Adrenal gland (tissue), 12 donors: ENCODE results near the gene CDK2AP2. TPM values are rescaled to one million over a fixed set of nuclear protein-coding genes. Genes with fewer than 3 reads are reported as not detected.
"Not testable (repeated sequence)": the region's sequence is repeated elsewhere in the genome, so short reads cannot be mapped to it uniquely, and the experiment has no call there.

Source experiments
- DNase-seq, 7 donors: peaks; one replicate each; pipeline ENCODE4 v3.0.0-alpha.2; 2019 to 2020
- H3K27ac ChIP-seq, 5 donors: fragments of 200-600 bp; sonication (generic) in 4 of 5; 1 replicate in 3 of 5; 2 replicates in 2 of 5; pipeline versions ENCODE4 v1.5.1 to v1.8.0; 2016 to 2020; ENCODE audit warnings: mild to moderate bottlenecking in 1 of 5
- H3K27me3 ChIP-seq: fragments of 200-600 bp; 2 replicates; pipeline ENCODE4 v1.8.0; 2021
- H3K36me3 ChIP-seq, 2 donors: fragments of 200-600 bp; replicated peaks in 1 of 2; 1 replicate in 1 of 2; 2 replicates in 1 of 2; pipeline versions ENCODE4 v1.5.1 to v1.8.0; 2018 to 2022
- H3K4me1 ChIP-seq, 2 donors: fragments of 200-600 bp; replicated peaks in 1 of 2; 1 replicate in 1 of 2; 2 replicates in 1 of 2; pipeline versions ENCODE4 v1.5.1 to v1.8.0; 2018 to 2021
- H3K4me3 ChIP-seq, 4 donors: fragments of 200-600 bp; sonication (generic) in 3 of 4; one replicate each; pipeline ENCODE4 v1.5.1; 2016 to 2018
- H3K9me3 ChIP-seq, 3 donors: fragments of 200-600 bp; sonication (generic) in 1 of 3; replicated peaks in 1 of 3; 1 replicate in 2 of 3; 2 replicates in 1 of 3; pipeline versions ENCODE4 v1.5.1 to v1.8.0; 2016 to 2021
- POLR2A ChIP-seq, 2 donors: fragments of 450-650 bp; IDR thresholded peaks; one replicate each; pipeline ENCODE4 v1.6.1; 2017; ENCODE audit warnings: antibody characterized with exemption in 2 of 2, mild to moderate bottlenecking in 2 of 2, moderate library complexity in 1 of 2
- whole genome bisulfite sequencing, 4 donors: extraction: QIAGEN DNeasy Blood & Tissue Kit in 2 of 4; methylation state at CpG; one replicate each; pipeline versions ENCODE4 v1.1.5 to v1.1.7; 2013 to 2017; 5-methylcytosine and 5-hydroxymethylcytosine counted together
- intact Hi-C, 2 donors: fragments of 100-400 bp; cut with DNase I; formaldehyde crosslinking; loops; one replicate each; pipeline versions ENCODE4 v1.14.1 to v1.15.0; 2022 to 2023
- polyA plus RNA-seq, 3 donors: library from polyadenylated mRNA; stranded (reverse); fragments of 200-250 nt in 2 of 3; fragments of 350-450 nt in 1 of 3; fragmentation: Illumina TruSeq in 1 of 3; extraction: RNeasy Lipid Tissue Mini Kit (QIAGEN cat#74804) in 1 of 3; gene quantifications; one replicate each; pipeline ENCODE4 v1.2.3, GENCODE V29; 2013 to 2014
- total RNA-seq, 9 donors: library from RNA; depleted of rRNA in 4 of 9; stranded (reverse); fragments of >200 nt in 4 of 9; fragments of 120-200 nt in 1 of 9; fragmentation: NEBNext Ultra II Directional in 1 of 9; extraction: Animal tissue kit (Norgen Biotek cat#: 25700) in 1 of 9; gene quantifications; one replicate each; pipeline versions ENCODE4 v1.1.0 to v1.2.4, GENCODE V29; 2013 to 2023
- TF ChIP-seq, protein P1 (sequence below), 6 experiments: fragments of 450-650 bp in 4 of 6; fragments of 200-600 bp in 2 of 6; sonication (generic) in 1 of 6; IDR thresholded peaks; 1 replicate in 5 of 6; 2 replicates in 1 of 6; pipeline versions ENCODE4 v1.5.1 to v1.8.0; 2016 to 2021; ENCODE audit warnings: antibody characterized with exemption in 6 of 6, mild to moderate bottlenecking in 2 of 6, moderate library complexity in 1 of 6
- donor health status: healthy with polysubstance abuse.
- donor health status: Bipolar disorder and iron deficiency.
- donor health status: DM: yes; HTN: yes; CAD: no.
- donor health status: DM: no; HTN: no; CAD: no.
- donor health status: DM: no; HTN: no; CAD: no.
- donor health status: DM: yes; HTN: yes; CAD: no.

Gene CDK2AP2
- total and polyA plus RNA-seq, 12 donors = 34.0 to 218 (median 58.8) TPM

DNA sequence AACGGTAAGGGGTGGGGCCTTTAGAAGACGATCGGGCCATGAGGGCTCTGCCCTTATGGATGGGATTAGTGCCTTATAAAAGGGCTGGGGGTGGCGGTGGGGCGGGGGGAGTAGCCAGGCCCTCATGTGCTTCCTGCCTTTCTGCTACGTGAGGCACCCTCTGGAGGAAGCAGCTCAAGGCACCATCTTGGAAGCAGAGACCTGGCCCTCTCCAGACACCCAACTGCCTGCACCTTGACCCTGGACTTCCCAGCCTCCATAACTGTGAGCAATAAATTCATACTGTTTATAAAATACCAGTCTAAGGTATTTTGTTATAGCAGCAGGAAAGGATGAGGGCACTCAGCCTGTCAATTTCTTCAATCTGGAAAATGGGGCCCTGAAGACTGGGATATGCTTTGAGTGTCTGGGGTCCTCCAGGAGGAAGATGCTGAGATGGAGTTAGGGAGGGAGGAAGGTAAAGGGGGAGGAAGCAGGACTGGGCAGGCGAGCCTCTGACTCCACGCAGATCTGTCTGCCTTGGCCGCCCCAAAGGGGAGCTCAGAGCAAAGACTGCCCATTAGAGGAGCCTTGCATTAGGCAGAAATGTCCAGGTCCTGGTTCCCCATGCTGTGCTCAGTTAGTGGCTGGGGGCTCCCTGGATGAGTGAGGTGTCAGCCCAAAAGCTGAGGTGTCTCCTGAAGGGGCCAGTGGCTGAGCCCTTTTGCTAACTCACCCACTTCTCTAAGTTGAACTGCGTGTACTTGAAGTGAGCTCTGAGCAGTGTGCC is 10.0 kb upstream of the CDK2AP2 start:
- 84 to 98% (median 85%) methylated on average over 6 to 10 of the region's 10 CpGs for WGBS, 4 donors
- no peak for DNase-seq
- Histone ChIP-seq H3K4me1 (no peaks in the 10 kb centered on the region), H3K4me3 (no peak overlapping the region), H3K27ac (no peak overlapping the region), H3K9me3 (no peaks in the 10 kb centered on the region), H3K36me3 (no peaks in the 10 kb centered on the region), H3K27me3 (no peaks in the 10 kb centered on the region)
- intact Hi-C loops = no loop called here
- TF ChIP-seq POLR2A (IDR thresholded peaks at IDR 0.05) = no peak
- TF ChIP-seq, protein P1, sequence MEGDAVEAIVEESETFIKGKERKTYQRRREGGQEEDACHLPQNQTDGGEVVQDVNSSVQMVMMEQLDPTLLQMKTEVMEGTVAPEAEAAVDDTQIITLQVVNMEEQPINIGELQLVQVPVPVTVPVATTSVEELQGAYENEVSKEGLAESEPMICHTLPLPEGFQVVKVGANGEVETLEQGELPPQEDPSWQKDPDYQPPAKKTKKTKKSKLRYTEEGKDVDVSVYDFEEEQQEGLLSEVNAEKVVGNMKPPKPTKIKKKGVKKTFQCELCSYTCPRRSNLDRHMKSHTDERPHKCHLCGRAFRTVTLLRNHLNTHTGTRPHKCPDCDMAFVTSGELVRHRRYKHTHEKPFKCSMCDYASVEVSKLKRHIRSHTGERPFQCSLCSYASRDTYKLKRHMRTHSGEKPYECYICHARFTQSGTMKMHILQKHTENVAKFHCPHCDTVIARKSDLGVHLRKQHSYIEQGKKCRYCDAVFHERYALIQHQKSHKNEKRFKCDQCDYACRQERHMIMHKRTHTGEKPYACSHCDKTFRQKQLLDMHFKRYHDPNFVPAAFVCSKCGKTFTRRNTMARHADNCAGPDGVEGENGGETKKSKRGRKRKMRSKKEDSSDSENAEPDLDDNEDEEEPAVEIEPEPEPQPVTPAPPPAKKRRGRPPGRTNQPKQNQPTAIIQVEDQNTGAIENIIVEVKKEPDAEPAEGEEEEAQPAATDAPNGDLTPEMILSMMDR (IDR thresholded peaks at IDR 0.05) = no peak

GRCh38 chr11:67516806-67517205 is 8.8 kb upstream of the CDK2AP2 start:
- peak in 1 of 7 donors; percentile 7 for DNase-seq
- H3K4me3 ChIP-seq = no peak overlapping the region
- TF ChIP-seq, protein P1 (IDR thresholded peaks at IDR 0.05) = no peak
- TF ChIP-seq POLR2A (IDR thresholded peaks at IDR 0.05) = no peak
- H3K36me3 ChIP-seq = no peaks in the 10 kb centered on the region
- H3K4me1 ChIP-seq = no peaks in the 10 kb centered on the region
- WGBS, 4 donors = 86 to 94% (median 93%) methylated on average over 4 to 9 of the region's 9 CpGs; no CpG with 5 or more reads in 1 of the 4 donors
- no peaks in the 10 kb centered on the region for H3K9me3 ChIP-seq
- intact Hi-C loops = no loop called here
- no peaks in the 10 kb centered on the region for H3K27me3 ChIP-seq
- no peak overlapping the region for H3K27ac ChIP-seq

DNA sequence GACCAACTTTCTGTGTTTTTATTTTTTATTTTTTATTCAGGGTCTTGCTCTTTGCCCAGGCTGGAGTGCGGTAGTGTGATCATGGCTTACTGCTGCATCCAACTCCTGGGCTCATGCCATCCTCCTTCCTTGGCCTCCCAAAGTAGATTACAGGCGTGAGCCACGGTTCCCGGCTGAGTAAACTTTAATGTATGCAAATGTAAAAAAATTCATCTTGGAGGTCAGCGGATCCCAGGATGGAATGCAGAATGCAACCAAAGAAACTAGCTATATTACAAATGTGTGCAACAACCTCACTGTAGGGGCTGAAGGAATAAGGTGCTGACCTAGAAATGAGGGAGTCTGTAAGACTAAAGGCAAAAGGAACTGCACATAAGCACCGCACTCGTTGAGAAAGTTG is 6.2 kb upstream of the CDK2AP2 start:
- Histone ChIP-seq H3K4me3 (no peak overlapping the region), H3K4me1 (peaks cover 0 to under 1% of the 10 kb centered on the region in 2 donors), H3K27me3 (no peaks in the 10 kb centered on the region), H3K36me3 (no peaks in the 10 kb centered on the region), H3K27ac (no peak overlapping the region), H3K9me3 (no peaks in the 10 kb centered on the region)
- TF ChIP-seq, protein P1 (IDR thresholded peaks at IDR 0.05) = no peak
- no peak for TF ChIP-seq POLR2A (IDR thresholded peaks at IDR 0.05)
- intact Hi-C loops = no loop called here
- peak in 1 of 7 donors; percentile 8 for DNase-seq
- WGBS, 4 donors = 57 to 69% (median 63%) methylated on average over 7 of the region's 7 CpGs

DNA sequence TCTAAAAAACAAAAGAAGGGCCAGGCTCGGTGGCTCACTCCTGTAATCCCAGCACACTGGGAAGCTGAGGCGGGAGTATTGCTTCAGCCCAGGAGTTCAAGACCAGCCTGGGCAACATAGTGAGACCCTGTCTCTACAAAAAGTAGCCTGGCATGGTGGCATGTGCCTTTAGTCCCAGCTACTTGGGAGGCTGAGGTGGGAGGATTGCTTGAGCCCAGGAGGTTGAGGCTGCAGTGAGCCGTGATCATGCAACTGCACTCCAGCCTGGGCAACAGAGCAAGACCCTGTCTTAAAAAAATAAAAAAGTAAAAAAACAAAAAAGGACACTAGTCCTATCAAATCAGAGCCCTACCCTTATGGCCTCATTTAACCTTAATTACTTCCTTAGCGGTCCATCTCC is 3.6 kb upstream of the CDK2AP2 start:
- H3K27me3 ChIP-seq, DNase-seq, H3K27ac ChIP-seq, H3K9me3 ChIP-seq, H3K36me3 ChIP-seq, intact Hi-C loops, H3K4me3 ChIP-seq: not testable (repeated sequence)
- WGBS, 4 donors = 83 to 91% (median 86%) methylated on average over 2 to 4 of the region's 4 CpGs
- H3K4me1 ChIP-seq = peaks cover 12 to 16% of the 10 kb centered on the region in 2 donors

DNA sequence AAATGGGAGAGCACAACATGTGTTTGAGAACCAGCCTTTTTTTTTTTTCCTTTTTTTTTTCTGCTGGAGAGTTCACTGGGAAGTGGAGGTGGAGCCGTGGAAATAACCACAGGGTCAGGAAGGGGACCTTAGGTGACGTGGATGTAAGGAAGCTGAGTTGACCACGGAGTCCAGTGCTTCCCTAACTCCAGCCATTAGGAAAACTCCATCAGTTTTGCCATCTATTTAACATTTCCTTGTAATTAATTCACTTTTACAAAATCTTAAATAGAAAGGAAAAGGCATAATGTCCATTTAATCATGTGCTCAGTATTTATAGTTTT is 2.0 kb upstream of the CDK2AP2 start:
- intact Hi-C loops = no loop called here
- WGBS, 4 donors = 41 to 55% (median 48%) methylated on average over 3 of the region's 3 CpGs
- no peaks in the 10 kb centered on the region for H3K27me3 ChIP-seq

More for the DNA sequence above, 2.0 kb upstream of the CDK2AP2 start:
- H3K9me3 ChIP-seq = no peaks in the 10 kb centered on the region
- TF ChIP-seq, protein P1 (IDR thresholded peaks at IDR 0.05) = no peak
- TF ChIP-seq POLR2A (IDR thresholded peaks at IDR 0.05) = no peak
- H3K4me1 ChIP-seq = peaks cover 21 to 31% of the 10 kb centered on the region in 2 donors
- no peak for DNase-seq
- H3K4me3 ChIP-seq = no peak overlapping the region
- no peak overlapping the region for H3K27ac ChIP-seq
- no peaks in the 10 kb centered on the region for H3K36me3 ChIP-seq
